Keratinocyte (primary cell): ENCODE data around the gene TOP1. TPM values are rescaled to one million over a fixed set of nuclear protein-coding genes. Genes with fewer than 3 reads are reported as not detected.

Experiments used
- DNase-seq: peaks from one replicate; pipeline ENCODE4 v3.0.0-alpha.2; 2011; ENCODE audit warnings: low read depth, missing footprints, low spot score
- FAIRE-seq: peaks from 2 replicates; lab custom pipeline; 2011; peaks lifted over from hg19 to GRCh38; lab: Jason Lieb, UNC
- H2AFZ ChIP-seq: 2 replicates; pipeline ENCODE4 v1.6.0; 2012; ENCODE audit warnings: low read length, control low read depth, inconsistent platforms; ENCODE audit not compliant: control insufficient read depth
- H3K27ac ChIP-seq: 2 replicates; pipeline ENCODE4 v1.5.1; 2011; ENCODE audit warnings: low read length; ENCODE audit not compliant: control insufficient read depth, insufficient read depth
- H3K27me3 ChIP-seq: 3 replicates; pipeline ENCODE4 v1.6.0; 2011; ENCODE audit warnings: low read length; ENCODE audit not compliant: control insufficient read depth, insufficient read depth; ENCODE audit errors: extremely low read depth
- H3K36me3 ChIP-seq, 2 experiments: 2 replicates in 1 of 2; 3 replicates in 1 of 2; pipeline ENCODE4 v1.5.1; 2011; ENCODE audit warnings: low read length in 2 of 2, mild to moderate bottlenecking in 1 of 2; ENCODE audit not compliant: control insufficient read depth in 2 of 2, insufficient read depth in 2 of 2; ENCODE audit errors: extremely low read depth in 1 of 2
- H3K4me1 ChIP-seq: 3 replicates; pipeline ENCODE4 v1.5.1; 2011; ENCODE audit warnings: low read length; ENCODE audit not compliant: control insufficient read depth, insufficient read depth; ENCODE audit errors: extremely low read depth
- H3K4me2 ChIP-seq: 3 replicates; pipeline ENCODE4 v1.6.0; 2011; ENCODE audit warnings: low read depth, low read length; ENCODE audit not compliant: control insufficient read depth, insufficient read depth; ENCODE audit errors: extremely low read depth
- H3K4me3 ChIP-seq, 3 experiments: fragments of 200-600 bp in 1 of 3; sonication (generic) in 1 of 3; 2 replicates in 2 of 3; 3 replicates in 1 of 3; pipeline ENCODE4 v1.5.1; 2011 to 2016; ENCODE audit warnings: low read length in 3 of 3, mild to moderate bottlenecking in 3 of 3, control low read depth in 2 of 3, inconsistent platforms in 1 of 3, low read depth in 1 of 3, mixed read lengths in 1 of 3, mixed run types in 1 of 3, moderate library complexity in 1 of 3; ENCODE audit not compliant: control insufficient read depth in 2 of 3, insufficient read depth in 2 of 3; ENCODE audit errors: extremely low read depth in 1 of 3
- H3K79me2 ChIP-seq: 2 replicates; pipeline ENCODE4 v1.6.0; 2012; ENCODE audit warnings: low read length; ENCODE audit not compliant: control insufficient read depth, insufficient read depth
- H3K9ac ChIP-seq: 3 replicates; pipeline ENCODE4 v1.6.0; 2011; ENCODE audit warnings: low read length; ENCODE audit not compliant: control insufficient read depth, insufficient read depth; ENCODE audit errors: extremely low read depth
- H3K9me1 ChIP-seq: 3 replicates; pipeline ENCODE4 v1.6.0; 2011; ENCODE audit warnings: low read length; ENCODE audit not compliant: control insufficient read depth, insufficient read depth; ENCODE audit errors: extremely low read depth
- H3K9me3 ChIP-seq: 2 replicates; pipeline ENCODE4 v1.5.1; 2012; ENCODE audit warnings: low read depth, low read length; ENCODE audit not compliant: control insufficient read depth
- H4K20me1 ChIP-seq: 3 replicates; pipeline ENCODE4 v1.6.0; 2011; ENCODE audit warnings: low read length; ENCODE audit not compliant: control insufficient read depth, insufficient read depth; ENCODE audit errors: extremely low read depth
- CTCF ChIP-seq, 3 experiments: IDR thresholded peaks in 1 of 3; conservative IDR thresholded peaks in 1 of 3; optimal IDR thresholded peaks in 1 of 3; 2 replicates in 2 of 3; 3 replicates in 1 of 3; pipeline versions ENCODE3 to v1.5.1; 2011; ENCODE audit warnings: low read length in 3 of 3, mild to moderate bottlenecking in 3 of 3, moderate library complexity in 2 of 3, control low read depth in 1 of 3, inconsistent platforms in 1 of 3; ENCODE audit not compliant: insufficient read depth in 2 of 3; ENCODE audit errors: extremely low read depth in 1 of 3
- EZH2 ChIP-seq: IDR thresholded peaks from one replicate; pipeline ENCODE4 v1.6.1; 2012; ENCODE audit warnings: inconsistent platforms, mild to moderate bottlenecking, low read length, moderate library complexity
- dilution Hi-C: fragments of 300-500 bp; cut with MboI; formaldehyde crosslinking; loops from one replicate; pipeline ENCODE4 v1.7.0; 2020; ENCODE audit warnings: low sequenced_read_pairs; ENCODE audit not compliant: extremely low pct_ligation_motif_present
- polyA plus RNA-seq, 5 experiments: library from polyadenylated mRNA; depleted of rRNA in 3 of 5; stranded (reverse) in 3 of 5; stranded (forward) in 1 of 5; unstranded in 1 of 5; fragments of >200 nt; gene quantifications; 1 replicate in 1 of 5; 2 replicates in 3 of 5; 3 replicates in 1 of 5; pipeline versions ENCODE4 v1.2.1 to v1.2.3, GENCODE V29; 2011 to 2012; ENCODE audit warnings: missing spikeins in 2 of 5, low read depth in 1 of 5, low replicate concordance in 1 of 5

TOP1 gene
- polyA plus RNA-seq, 1 donor (not counting 4 experiments of a cell fraction or from before 2014, with no cell fraction given): 25.2 TPM

DNA sequence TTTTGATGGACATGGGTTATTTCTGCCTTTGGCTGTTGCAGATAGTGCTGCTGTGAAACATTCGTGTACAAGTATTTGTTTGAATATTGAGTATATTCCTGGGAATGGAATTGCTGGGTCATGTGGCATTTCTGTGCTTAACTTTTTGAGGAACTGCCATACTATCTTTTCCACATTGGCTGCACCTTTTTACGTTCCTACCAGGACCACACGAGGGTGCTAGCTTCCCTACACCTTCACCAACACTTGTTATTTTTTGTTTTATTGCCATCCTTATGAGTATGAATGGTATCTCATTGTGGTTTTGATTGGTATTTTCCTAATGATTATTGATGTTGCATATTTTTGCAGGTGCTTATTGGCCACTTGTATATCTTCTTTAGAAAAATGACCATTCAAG, 60.9 kb downstream of the TOP1 start:
- TF ChIP-seq EZH2: no peak
- peak in 1 of 3 experiments; percentile 20 for TF ChIP-seq CTCF (optimal IDR thresholded peaks at IDR 0.05 in 1 of 3, IDR thresholded peaks at IDR 0.05 in 1 of 3, conservative IDR thresholded peaks at IDR 0.05 in 1 of 3; ENCODE audit: extremely low read depth in 1 of 3, insufficient read depth in 2 of 3, low read length in 3 of 3)
- Histone ChIP-seq H3K27ac (no peak overlapping the region), H3K79me2 (peaks cover 3% of the 10 kb centered on the region), H3K9me1 (no peaks in the 10 kb centered on the region), H3K9me3 (no peaks in the 10 kb centered on the region), H3K36me3 (peaks cover 24 to 38% of the 10 kb centered on the region in 2 experiments), H3K4me1 (peaks cover 10% of the 10 kb centered on the region), H3K9ac (no peak overlapping the region), H2AFZ (no peak overlapping the region), H3K4me2 (no peak overlapping the region), H4K20me1 (no peaks in the 10 kb centered on the region), H3K27me3 (no peaks in the 10 kb centered on the region), H3K4me3 (no peak overlapping the region)
- DNase-seq: no peak
- dilution Hi-C loops: no loop called here
- no peak for FAIRE-seq

- TF ChIP-seq CTCF (optimal IDR thresholded peaks at IDR 0.05 in 1 of 3, IDR thresholded peaks at IDR 0.05 in 1 of 3, conservative IDR thresholded peaks at IDR 0.05 in 1 of 3; ENCODE audit: extremely low read depth in 1 of 3, insufficient read depth in 2 of 3, low read length in 3 of 3) (no peak), EZH2 (no peak)
- H3K36me3 ChIP-seq: peaks cover 22 to 38% of the 10 kb centered on the region in 2 experiments
- no peak for DNase-seq
- peaks cover 3% of the 10 kb centered on the region for H3K4me1 ChIP-seq
- dilution Hi-C loops: no loop called here
- H2AFZ ChIP-seq: no peak overlapping the region
- H3K9me3 ChIP-seq: no peaks in the 10 kb centered on the region
- H3K9ac ChIP-seq: no peak overlapping the region
- peaks cover 2% of the 10 kb centered on the region for H4K20me1 ChIP-seq
- FAIRE-seq: no peak
- no peaks in the 10 kb centered on the region for H3K9me1 ChIP-seq
- no peak overlapping the region for H3K27ac ChIP-seq
- H3K79me2 ChIP-seq: no peaks in the 10 kb centered on the region
- no peaks in the 10 kb centered on the region for H3K27me3 ChIP-seq
- no peak overlapping the region for H3K4me3 ChIP-seq
- no peak overlapping the region for H3K4me2 ChIP-seq
Observed at GRCh38 chr20:41091927-41092326, 63.3 kb downstream of the TOP1 start.
